ENCODE data around the gene HSPA4. TPM values are rescaled to one million over a fixed set of nuclear protein-coding genes. Genes with fewer than 3 reads are reported as not detected.

The HSPA4 gene
- total RNA-seq, 1 experiment from 2014 or later: 70.6 TPM

- peak; percentile 26; the same call in 1 of the 2 replicates for ATAC-seq
- Histone ChIP-seq H3K4me2 (ENCODE audit: low read length) (peak overlapping the region; percentile 91), H3K4me1 (ENCODE audit: insufficient read depth, low read length) (peaks cover 28% of the 10 kb centered on the region), H3F3A (ENCODE audit: low read length, unreplicated experiment) (no peaks in the 10 kb centered on the region), H3K27me3 (ENCODE audit: low read length) (no peaks in the 10 kb centered on the region), H3K4me3 (ENCODE audit: low read length) (peak overlapping the region; percentile 97), H2AFZ (ENCODE audit: low read length) (peak overlapping the region; percentile 91), H3K9me2 (replicated peaks; ENCODE audit: low read length) (no peaks in the 10 kb centered on the region), H3K79me2 (ENCODE audit: low read length) (peaks cover 67% of the 10 kb centered on the region), H3K36me3 (ENCODE audit: low read depth, low read length) (no peaks in the 10 kb centered on the region), H4K20me1 (ENCODE audit: low read length) (peaks cover 29% of the 10 kb centered on the region), H3K27ac (ENCODE audit: low read length) (peak overlapping the region; percentile 82), H3K9me3 (ENCODE audit: low read length) (no peaks in the 10 kb centered on the region), H3K9ac (ENCODE audit: low read length) (peak overlapping the region; percentile 99)
- intact Hi-C loops (cut with micrococcal nuclease): loop anchor here (2.0 kb wide), 1 partner anchor 90 kb away; the partner anchor contains the start of gene AFF4
- peak; percentile 42 for DNase-seq
- TF ChIP-seq EZH2phosphoT487 (IDR thresholded peaks at IDR 0.05; ENCODE audit: borderline replicate concordance, low read length) (no peak), CTCF (conservative IDR thresholded peaks at IDR 0.05; ENCODE audit: low read depth, low read length) (no peak), EZH2 (IDR thresholded peaks at IDR 0.05; ENCODE audit: low read length, unreplicated experiment) (no peak)
- ChIA-PET CTCF (no interaction called here), POLR2A (ENCODE audit: unreplicated experiment) (interaction anchor here (1.0 kb wide), 1 partner anchor 89 kb away, joined by 4 read pairs; the partner anchor contains the start of gene AFF4)
- BruUV-seq (replicated peaks): TSS peak; percentile 51
Observed at GRCh38 chr5:133052317-133053175, 733 bp downstream of the HSPA4 start.

DNA sequence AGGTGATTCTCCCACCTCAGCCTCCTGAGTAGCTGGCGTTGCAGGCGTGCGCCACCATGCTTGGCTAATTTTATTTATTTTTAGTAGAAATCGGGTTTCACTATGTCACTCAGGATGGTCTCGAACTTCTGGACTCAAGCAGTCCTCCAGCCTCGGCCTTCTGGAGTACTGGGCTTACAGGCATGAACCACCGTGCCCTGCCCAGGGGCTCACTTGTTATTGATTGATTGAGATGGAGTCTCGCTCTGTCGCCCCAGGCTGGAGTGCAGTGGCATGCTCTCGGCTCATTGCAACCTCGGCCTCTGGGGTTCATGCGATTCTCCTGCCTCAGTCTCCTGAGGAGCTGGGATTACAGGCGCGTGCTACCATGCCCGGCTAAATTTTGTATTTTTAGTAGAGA is 1.6 kb downstream of the HSPA4 start:
- Histone ChIP-seq H3K27me3 (ENCODE audit: low read length) (no peaks in the 10 kb centered on the region), H3K36me3 (ENCODE audit: low read depth, low read length) (no peaks in the 10 kb centered on the region), H2AFZ (ENCODE audit: low read length) (no peak overlapping the region), H3K27ac (ENCODE audit: low read length) (no peak overlapping the region), H3K4me1 (ENCODE audit: insufficient read depth, low read length) (peaks cover 28% of the 10 kb centered on the region), H3F3A (ENCODE audit: low read length, unreplicated experiment) (no peaks in the 10 kb centered on the region), H3K9ac (ENCODE audit: low read length) (peak overlapping the region; percentile 99; the same call in 1 of the 2 replicates), H3K79me2 (ENCODE audit: low read length) (peaks cover 76% of the 10 kb centered on the region), H3K4me2 (ENCODE audit: low read length) (peak overlapping the region; percentile 91), H4K20me1 (ENCODE audit: low read length) (peaks cover 36% of the 10 kb centered on the region), H3K4me3 (ENCODE audit: low read length) (peak overlapping the region; percentile 97), H3K9me2 (replicated peaks; ENCODE audit: low read length) (no peaks in the 10 kb centered on the region), H3K9me3 (ENCODE audit: low read length) (no peaks in the 10 kb centered on the region)
- ATAC-seq (no peak), DNase-seq (no peak)
- POLR2A ChIA-PET (ENCODE audit: unreplicated experiment): no interaction called here
- CTCF ChIA-PET: no interaction called here
- no TSS peak for BruUV-seq (replicated peaks)
- TF ChIP-seq EZH2 (IDR thresholded peaks at IDR 0.05; ENCODE audit: low read length, unreplicated experiment): no peak
- no peak for TF ChIP-seq CTCF (conservative IDR thresholded peaks at IDR 0.05; ENCODE audit: low read depth, low read length)
- TF ChIP-seq EZH2phosphoT487 (IDR thresholded peaks at IDR 0.05; ENCODE audit: borderline replicate concordance, low read length): no peak
- intact Hi-C loops (cut with micrococcal nuclease): loop anchor here (2.0 kb wide), 1 partner anchor 91 kb away; the partner anchor contains the start of gene AFF4
